SK-N-SH (cell line): ENCODE results near the gene GALNT17. TPM values are rescaled to one million over a fixed set of nuclear protein-coding genes. Genes with fewer than 3 reads are reported as not detected.

Experiments
- CTCF ChIA-PET: fragments of 300-600, 350-600 bp; formaldehyde crosslinking; extraction: SDS; loops from one replicate; lab custom pipeline; 2021; lab: Yijun Ruan, JAX
- POLR2A ChIA-PET: fragments of 350-600 bp; sonication (Branson Sonifier 250); formaldehyde crosslinking; extraction: SDS; loops from one replicate; lab custom pipeline; 2020; ENCODE audit warnings: antibody characterized with exemption, inconsistent platforms; lab: Yijun Ruan, JAX
- DNase-seq: peaks from one replicate; pipeline ENCODE4 v3.0.0; 2012
- H2AFZ ChIP-seq: fragments of 200-600 bp; sonication (generic); 2 replicates; pipeline ENCODE4 v1.8.1; 2016; ENCODE audit warnings: antibody characterized with exemption, mild to moderate bottlenecking, low read depth
- H3F3A ChIP-seq: fragments of 200-600 bp; sonication (generic); replicated peaks from 2 replicates; pipeline ENCODE3; 2016; ENCODE audit warnings: antibody characterized with exemption, mild to moderate bottlenecking; ENCODE audit not compliant: insufficient read depth
- H3K27ac ChIP-seq, 2 experiments: fragments of 200-500 bp in 1 of 2; fragments of 200-600 bp in 1 of 2; sonication (Bioruptor generic) in 1 of 2; sonication (generic), shearing (Covaris generic) in 1 of 2; 2 replicates each; pipeline versions ENCODE4 v1.5.1 to v1.6.1; 2014 to 2016; ENCODE audit warnings: low read depth in 2 of 2, inconsistent platforms in 1 of 2, low read length in 1 of 2, mild to moderate bottlenecking in 1 of 2, mixed read lengths in 1 of 2
- H3K27me3 ChIP-seq: fragments of 200-600 bp; sonication (generic), shearing (Covaris generic); 2 replicates; pipeline ENCODE4 v1.6.1; 2016; ENCODE audit warnings: mixed run types; ENCODE audit not compliant: insufficient read depth
- H3K36me3 ChIP-seq, 2 experiments: fragments of 200-500 bp in 1 of 2; fragments of 200-600 bp in 1 of 2; sonication (Bioruptor generic) in 1 of 2; sonication (generic) in 1 of 2; replicated peaks in 1 of 2; 2 replicates each; pipeline versions ENCODE3 to v1.5.1; 2014 to 2016; ENCODE audit warnings: low read length in 1 of 2, mild to moderate bottlenecking in 1 of 2; ENCODE audit not compliant: insufficient read depth in 2 of 2, control insufficient read depth in 1 of 2
- H3K4me1 ChIP-seq, 2 experiments: fragments of 200-500 bp in 1 of 2; fragments of 200-600 bp in 1 of 2; sonication (Bioruptor generic) in 1 of 2; sonication (generic), shearing (Covaris generic) in 1 of 2; 2 replicates each; pipeline versions ENCODE4 v1.5.1 to v1.6.1; 2014 to 2016; ENCODE audit warnings: low read depth in 1 of 2, low read length in 1 of 2, mixed run types in 1 of 2; ENCODE audit not compliant: insufficient read depth in 2 of 2, control insufficient read depth in 1 of 2
- H3K4me2 ChIP-seq: fragments of 200-600 bp; sonication (generic), shearing (Covaris generic); 2 replicates; pipeline ENCODE4 v1.6.1; 2017; ENCODE audit warnings: mixed run types
- H3K4me3 ChIP-seq, 2 experiments: fragments of 200-500 bp in 1 of 2; fragments of 200-600 bp in 1 of 2; sonication (Bioruptor generic) in 1 of 2; sonication (generic), shearing (Covaris generic) in 1 of 2; 2 replicates each; pipeline versions ENCODE4 v1.5.1 to v1.8.1; 2014 to 2016; ENCODE audit warnings: low read depth in 2 of 2, inconsistent platforms in 1 of 2, low read length in 1 of 2, mild to moderate bottlenecking in 1 of 2, mixed read lengths in 1 of 2, moderate library complexity in 1 of 2
- H3K79me2 ChIP-seq: fragments of 200-600 bp; sonication (generic); 2 replicates; pipeline ENCODE4 v1.8.1; 2017; ENCODE audit warnings: mild to moderate bottlenecking; ENCODE audit not compliant: insufficient read depth
- H3K9ac ChIP-seq: fragments of 200-600 bp; sonication (generic); 2 replicates; pipeline ENCODE4 v1.6.1; 2017; ENCODE audit warnings: mixed run types
- H3K9me2 ChIP-seq: fragments of 200-600 bp; sonication (generic); 2 replicates; pipeline ENCODE4 v1.6.1; 2017; ENCODE audit warnings: mixed run types
- H3K9me3 ChIP-seq: fragments of 200-600 bp; sonication (generic); 2 replicates; pipeline ENCODE4 v1.6.1; 2017; ENCODE audit warnings: mixed run types, mild to moderate bottlenecking, moderate library complexity
- H4K20me1 ChIP-seq: fragments of 200-600 bp; sonication (generic); 2 replicates; pipeline ENCODE4 v1.6.1; 2017; ENCODE audit warnings: mild to moderate bottlenecking, mixed run types; ENCODE audit not compliant: insufficient read depth
- CHD2 ChIP-seq: fragments of 150-350 bp; IDR thresholded peaks from 2 replicates; pipeline ENCODE4 v1.6.1; 2018; ENCODE audit warnings: low read length; ENCODE audit not compliant: partially characterized antibody
- ELF1 ChIP-seq: IDR thresholded peaks from 2 replicates; pipeline ENCODE4 v1.4.0; 2012
- EZH2phosphoT487 ChIP-seq: fragments of 200-600 bp; sonication (generic); IDR thresholded peaks from 2 replicates; pipeline ENCODE4 v1.6.1; 2017; ENCODE audit warnings: low read depth, mixed run types, mild to moderate bottlenecking, antibody characterized with exemption, moderate library complexity, borderline replicate concordance
- FOXJ3 ChIP-seq: sonication (generic); formaldehyde crosslinking; IDR thresholded peaks from 2 replicates; pipeline ENCODE4 v1.5.1; 2020; ENCODE audit warnings: mild to moderate bottlenecking, missing genetic modification reagents
- FOXM1 ChIP-seq: IDR thresholded peaks from 2 replicates; pipeline ENCODE4 v1.4.0; 2012; ENCODE audit warnings: low read depth, mild to moderate bottlenecking
- GATA2 ChIP-seq: sonication (generic); formaldehyde crosslinking; IDR thresholded peaks from 2 replicates; pipeline ENCODE4 v1.5.0; 2020; ENCODE audit warnings: mild to moderate bottlenecking, missing genetic modification reagents
- MEF2A ChIP-seq: IDR thresholded peaks from 2 replicates; pipeline ENCODE4 v1.4.0; 2012; ENCODE audit warnings: low read depth, borderline replicate concordance
- PBX3 ChIP-seq: IDR thresholded peaks from 2 replicates; pipeline ENCODE4; 2012
- POLR2AphosphoS5 ChIP-seq: IDR thresholded peaks from 2 replicates; pipeline ENCODE4 v1.6.1; 2012; ENCODE audit warnings: low read depth, low read length
- RAD21 ChIP-seq: IDR thresholded peaks from 2 replicates; pipeline ENCODE4 v1.6.1; 2012; ENCODE audit warnings: mild to moderate bottlenecking, low read length
- RFX5 ChIP-seq: IDR thresholded peaks from 2 replicates; pipeline ENCODE4 v1.6.1; 2012; ENCODE audit warnings: mild to moderate bottlenecking, improper control_type of control experiment, low read length
- RXRA ChIP-seq: IDR thresholded peaks from 2 replicates; pipeline ENCODE4 v1.4.0; 2012; ENCODE audit warnings: low read depth, mild to moderate bottlenecking, borderline replicate concordance
- SIN3A ChIP-seq: IDR thresholded peaks from 2 replicates; pipeline ENCODE4 v1.6.1; 2012; ENCODE audit warnings: low read depth, mild to moderate bottlenecking, low read length, moderate library complexity, borderline replicate concordance
- TEAD4 ChIP-seq: IDR thresholded peaks from 2 replicates; pipeline ENCODE4 v1.4.0; 2012; ENCODE audit warnings: mild to moderate bottlenecking, borderline replicate concordance; ENCODE audit not compliant: insufficient read depth
- YY1 ChIP-seq: IDR thresholded peaks from 2 replicates; pipeline ENCODE4 v1.4.0; 2012; ENCODE audit warnings: low read depth, mild to moderate bottlenecking
- ZBTB33 ChIP-seq: IDR thresholded peaks from 2 replicates; pipeline ENCODE4 v1.4.0; 2012; ENCODE audit warnings: low read depth, borderline replicate concordance
- WGBS: methylation state at CpG from one replicate; pipeline ENCODE4 v1.1.6; 2017; ENCODE audit warnings: low lambda C conversion rate; 5-methylcytosine and 5-hydroxymethylcytosine counted together
- polyA plus RNA-seq, 3 experiments: library from polyadenylated mRNA; depleted of rRNA; stranded (reverse); fragments of >200 nt; gene quantifications; 2 replicates each; pipeline ENCODE4 v1.2.3, GENCODE V29; 2012
- TF ChIP-seq, protein P1 (sequence below): fragments of 200-600 bp; sonication (generic); IDR thresholded peaks from 2 replicates; pipeline ENCODE4 v1.6.1; 2017; ENCODE audit warnings: antibody characterized with exemption, mild to moderate bottlenecking, moderate library complexity

The GALNT17 gene
- polyA plus RNA-seq, 1 of the 3 experiments (the other 2 are of a cell fraction): not detected

DNA sequence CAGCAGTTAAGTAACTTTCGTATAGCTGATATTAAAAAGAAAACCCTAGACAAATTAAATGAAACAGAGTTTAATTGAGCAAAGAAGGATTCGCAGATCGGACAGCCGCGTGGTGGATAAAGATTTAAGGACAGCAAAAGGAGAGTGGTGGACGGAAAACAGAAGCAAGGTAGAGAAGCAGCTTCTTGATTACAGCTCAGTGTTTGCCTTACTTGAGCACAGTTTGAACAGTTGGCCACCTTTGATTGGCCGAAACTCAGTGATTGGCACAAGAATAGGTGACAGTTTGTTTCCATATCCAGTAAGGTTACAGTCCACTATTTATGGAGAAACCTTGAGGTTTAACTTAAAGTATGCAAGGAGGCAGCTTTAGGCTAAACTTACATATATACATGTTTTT, 231.7 kb downstream of the GALNT17 start (continued):
- no peak for TF ChIP-seq GATA2
- TF ChIP-seq ZBTB33: no peak

DNA sequence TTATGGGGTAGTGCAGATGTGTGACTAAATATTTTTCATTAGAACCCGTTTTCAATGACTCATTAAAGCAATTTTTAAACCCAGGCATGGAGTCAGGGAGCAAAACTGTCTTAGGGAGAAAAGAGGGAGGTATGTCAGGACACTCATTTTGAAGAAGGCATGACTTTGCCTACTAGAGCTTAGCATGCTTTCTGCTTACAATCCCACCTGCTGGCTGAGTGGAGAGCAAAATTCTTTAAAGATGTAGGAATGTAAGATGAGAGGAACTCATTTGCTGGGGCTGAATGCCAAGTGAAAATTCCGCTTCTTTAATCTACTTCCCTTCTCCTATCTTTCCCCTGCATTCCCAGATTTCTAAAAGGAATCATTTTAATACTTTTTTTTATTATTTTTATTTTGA, 232.6 kb downstream of the GALNT17 start:
- Histone ChIP-seq H3K79me2 (no peaks in the 10 kb centered on the region), H3K27ac (no peak overlapping the region), H3F3A (no peaks in the 10 kb centered on the region), H3K27me3 (no peaks in the 10 kb centered on the region), H3K4me1 (no peaks in the 10 kb centered on the region), H3K9me3 (no peaks in the 10 kb centered on the region), H3K9ac (no peak overlapping the region), H2AFZ (no peak overlapping the region), H4K20me1 (no peaks in the 10 kb centered on the region), H3K9me2 (no peaks in the 10 kb centered on the region), H3K4me2 (no peak overlapping the region), H3K36me3 (no peaks in the 10 kb centered on the region), H3K4me3 (no peak overlapping the region)
- ChIA-PET CTCF (no interaction called here), POLR2A (no interaction called here)
- TF ChIP-seq FOXJ3 (CRISPR knock-in tag) (no peak), POLR2AphosphoS5 (no peak), SIN3A (no peak)
- DNase-seq: no peak
- WGBS: 2% methylated on average over 2 of the region's 2 CpGs

GRCh38 chr7:71372991-71373390, 241.0 kb downstream of the GALNT17 start:
- Histone ChIP-seq H3K27ac (no peak overlapping the region), H3K79me2 (no peaks in the 10 kb centered on the region), H3K9ac (no peak overlapping the region), H3K9me3 (no peaks in the 10 kb centered on the region), H3K36me3 (no peaks in the 10 kb centered on the region), H3K27me3 (no peaks in the 10 kb centered on the region), H3K4me1 (no peaks in the 10 kb centered on the region), H3K9me2 (no peaks in the 10 kb centered on the region), H4K20me1 (no peaks in the 10 kb centered on the region), H2AFZ (no peak overlapping the region), H3F3A (no peaks in the 10 kb centered on the region), H3K4me3 (no peak overlapping the region), H3K4me2 (no peak overlapping the region)
- POLR2A ChIA-PET: no interaction called here
- CTCF ChIA-PET: no interaction called here
- 27% methylated on average over 5 of the region's 5 CpGs for WGBS
- no peak for DNase-seq
- TF ChIP-seq PBX3 (no peak), FOXM1 (no peak), ZBTB33 (no peak), RAD21 (no peak), ELF1 (no peak), RFX5 (no peak), EZH2phosphoT487 (no peak), RXRA (no peak), MEF2A (no peak), TEAD4 (no peak), YY1 (no peak), CHD2 (no peak)
- TF ChIP-seq, protein P1, sequence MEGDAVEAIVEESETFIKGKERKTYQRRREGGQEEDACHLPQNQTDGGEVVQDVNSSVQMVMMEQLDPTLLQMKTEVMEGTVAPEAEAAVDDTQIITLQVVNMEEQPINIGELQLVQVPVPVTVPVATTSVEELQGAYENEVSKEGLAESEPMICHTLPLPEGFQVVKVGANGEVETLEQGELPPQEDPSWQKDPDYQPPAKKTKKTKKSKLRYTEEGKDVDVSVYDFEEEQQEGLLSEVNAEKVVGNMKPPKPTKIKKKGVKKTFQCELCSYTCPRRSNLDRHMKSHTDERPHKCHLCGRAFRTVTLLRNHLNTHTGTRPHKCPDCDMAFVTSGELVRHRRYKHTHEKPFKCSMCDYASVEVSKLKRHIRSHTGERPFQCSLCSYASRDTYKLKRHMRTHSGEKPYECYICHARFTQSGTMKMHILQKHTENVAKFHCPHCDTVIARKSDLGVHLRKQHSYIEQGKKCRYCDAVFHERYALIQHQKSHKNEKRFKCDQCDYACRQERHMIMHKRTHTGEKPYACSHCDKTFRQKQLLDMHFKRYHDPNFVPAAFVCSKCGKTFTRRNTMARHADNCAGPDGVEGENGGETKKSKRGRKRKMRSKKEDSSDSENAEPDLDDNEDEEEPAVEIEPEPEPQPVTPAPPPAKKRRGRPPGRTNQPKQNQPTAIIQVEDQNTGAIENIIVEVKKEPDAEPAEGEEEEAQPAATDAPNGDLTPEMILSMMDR: no peak
